WTC11 (cell line): ENCODE results near the gene IL21R. TPM values are rescaled to one million over a fixed set of nuclear protein-coding genes. Genes with fewer than 3 reads are reported as not detected.
"Not testable (repeated sequence)": the region's sequence is repeated elsewhere in the genome, so short reads cannot be mapped to it uniquely, and the experiment has no call there.

Source experiments
- ATAC-seq: fragments of 200-7000 bp; cut with Tn5 transposase; 2 replicates; pipeline ENCODE4 v1.10.0; 2021; ENCODE audit warnings: mild to moderate bottlenecking, moderate library complexity
- CTCF ChIA-PET: fragments of 300-600 bp; sonication (Branson Sonifier 250); formaldehyde crosslinking; loops from one replicate; lab custom pipeline; 2021; ENCODE audit warnings: antibody characterized with exemption; lab: Charles Lee
- POLR2A ChIA-PET: fragments of 350-600 bp; sonication (Branson Sonifier 250); formaldehyde crosslinking; loops from one replicate; lab custom pipeline; 2021; ENCODE audit warnings: antibody characterized with exemption; lab: Charles Lee
- DNase-seq: peaks from one replicate; pipeline ENCODE4 v3.0.0; 2021; ENCODE audit warnings: low spot score
- H3K27ac Mint-ChIP-seq: 2 replicates; pipeline ENCODE4 v1.8.0; 2021; ENCODE audit warnings: mixed read lengths
- H3K27me3 Mint-ChIP-seq: 2 replicates; pipeline ENCODE4 v1.8.0; 2021; ENCODE audit warnings: low read depth, mild to moderate bottlenecking, moderate library complexity, mixed read lengths
- H3K36me3 Mint-ChIP-seq: 2 replicates; pipeline ENCODE4 v1.8.0; 2021; ENCODE audit warnings: mixed read lengths
- H3K4me1 Mint-ChIP-seq: 2 replicates; pipeline ENCODE4 v1.8.0; 2022; ENCODE audit warnings: mixed read lengths
- H3K4me3 Mint-ChIP-seq: 2 replicates; pipeline ENCODE4 v1.8.0; 2021; ENCODE audit warnings: mild to moderate bottlenecking, moderate library complexity, mixed read lengths
- H3K9me3 Mint-ChIP-seq: 2 replicates; pipeline ENCODE4 v1.8.0; 2021; ENCODE audit warnings: mixed read lengths
- ATF1 ChIP-seq: sonication (generic); formaldehyde crosslinking; IDR thresholded peaks from 2 replicates; pipeline ENCODE4 v1.8.1; 2023; ENCODE audit warnings: mild to moderate bottlenecking, moderate library complexity, missing genetic modification reagents
- CBFB ChIP-seq: sonication (generic); formaldehyde crosslinking; IDR thresholded peaks from 2 replicates; pipeline ENCODE4 v1.8.1; 2022; ENCODE audit warnings: mild to moderate bottlenecking, low read depth, missing genetic modification reagents
- ETV6 ChIP-seq: sonication (generic); formaldehyde crosslinking; IDR thresholded peaks from 2 replicates; pipeline ENCODE4 v1.8.1; 2022; ENCODE audit warnings: mild to moderate bottlenecking, missing genetic modification reagents
- FOXP1 ChIP-seq: sonication (generic); formaldehyde crosslinking; IDR thresholded peaks from 2 replicates; pipeline ENCODE4 v1.8.0; 2022; ENCODE audit warnings: missing genetic modification reagents, mild to moderate bottlenecking, moderate library complexity, borderline replicate concordance
- GABPB1 ChIP-seq: sonication (generic); formaldehyde crosslinking; IDR thresholded peaks from 2 replicates; pipeline ENCODE4 v1.8.1; 2023; ENCODE audit warnings: mild to moderate bottlenecking, missing genetic modification reagents
- GRHL2 ChIP-seq: fragments of 250-450 bp; sonication (Bioruptor Pico); IDR thresholded peaks from 2 replicates; pipeline ENCODE4 v1.8.0; 2022; ENCODE audit warnings: mild to moderate bottlenecking, moderate library complexity; ENCODE audit not compliant: insufficient replicate concordance, severe bottlenecking
- GTF2I ChIP-seq: fragments of 250-450 bp; sonication (Bioruptor Pico); conservative IDR thresholded peaks from 2 replicates; pipeline ENCODE4 v1.4.0; 2021; ENCODE audit warnings: mild to moderate bottlenecking
- JAZF1 ChIP-seq: fragments of 250-450 bp; sonication (Bioruptor Pico); IDR thresholded peaks from 2 replicates; pipeline ENCODE4 v1.9.0; 2021; ENCODE audit warnings: moderate library complexity, mild to moderate bottlenecking, inconsistent platforms
- NR1H2 ChIP-seq: sonication (generic); formaldehyde crosslinking; IDR thresholded peaks from 2 replicates; pipeline ENCODE4 v1.9.0; 2021; ENCODE audit warnings: mild to moderate bottlenecking, moderate library complexity, missing genetic modification reagents
- RELA ChIP-seq: sonication (generic); formaldehyde crosslinking; IDR thresholded peaks from 2 replicates; pipeline ENCODE4 v1.8.1; 2022; ENCODE audit warnings: missing genetic modification reagents, mild to moderate bottlenecking, borderline replicate concordance
- RORB ChIP-seq: fragments of 250-450 bp; sonication (Bioruptor Pico); IDR thresholded peaks from 2 replicates; pipeline ENCODE4 v1.9.0; 2021; ENCODE audit warnings: mild to moderate bottlenecking
- SMAD4 ChIP-seq: sonication (generic); formaldehyde crosslinking; IDR thresholded peaks from 2 replicates; pipeline ENCODE4 v1.8.0; 2022; ENCODE audit warnings: mild to moderate bottlenecking, missing genetic modification reagents
- TCF7 ChIP-seq: sonication (generic); formaldehyde crosslinking; IDR thresholded peaks from 2 replicates; pipeline ENCODE4 v1.8.0; 2022; ENCODE audit warnings: mild to moderate bottlenecking, low read depth, missing genetic modification reagents, moderate library complexity
- TEAD1 ChIP-seq: sonication (generic); formaldehyde crosslinking; IDR thresholded peaks from 2 replicates; pipeline ENCODE4 v1.8.0; 2022; ENCODE audit warnings: mild to moderate bottlenecking, missing genetic modification reagents
- TEAD4 ChIP-seq: sonication (generic); formaldehyde crosslinking; IDR thresholded peaks from 2 replicates; pipeline ENCODE4 v1.8.0; 2022; ENCODE audit warnings: mild to moderate bottlenecking, missing genetic modification reagents
- ZNF232 ChIP-seq: sonication (generic); formaldehyde crosslinking; IDR thresholded peaks from 2 replicates; pipeline ENCODE4 v1.8.0; 2022; ENCODE audit warnings: mild to moderate bottlenecking, missing genetic modification reagents
- ZNF416 ChIP-seq: fragments of 250-450 bp; sonication (Bioruptor Pico); IDR thresholded peaks from 2 replicates; pipeline ENCODE4 v1.9.0; 2021; ENCODE audit warnings: mild to moderate bottlenecking, inconsistent platforms
- ZNF423 ChIP-seq: fragments of 250-450 bp; sonication (Bioruptor Pico); IDR thresholded peaks from 2 replicates; pipeline ENCODE4 v2.1.2; 2022; ENCODE audit warnings: mild to moderate bottlenecking, moderate library complexity
- total RNA-seq: library from RNA; stranded (reverse); gene quantifications from 3 replicates; pipeline ENCODE4 v1.2.3, GENCODE V29; 2021
- TF ChIP-seq, protein P1 (sequence below): sonication (generic); formaldehyde crosslinking; conservative IDR thresholded peaks from 2 replicates; pipeline ENCODE4 v1.8.1; 2022; ENCODE audit warnings: mild to moderate bottlenecking, missing genetic modification reagents
- TF ChIP-seq, protein P2 (sequence below): fragments of 250-450 bp; sonication (Bioruptor Pico); IDR thresholded peaks from 2 replicates; pipeline ENCODE4 v1.9.0; 2021; ENCODE audit warnings: mild to moderate bottlenecking, borderline replicate concordance

IL21R gene
- total RNA-seq, 1 experiment from 2014 or later, result 0.70 TPM

DNA sequence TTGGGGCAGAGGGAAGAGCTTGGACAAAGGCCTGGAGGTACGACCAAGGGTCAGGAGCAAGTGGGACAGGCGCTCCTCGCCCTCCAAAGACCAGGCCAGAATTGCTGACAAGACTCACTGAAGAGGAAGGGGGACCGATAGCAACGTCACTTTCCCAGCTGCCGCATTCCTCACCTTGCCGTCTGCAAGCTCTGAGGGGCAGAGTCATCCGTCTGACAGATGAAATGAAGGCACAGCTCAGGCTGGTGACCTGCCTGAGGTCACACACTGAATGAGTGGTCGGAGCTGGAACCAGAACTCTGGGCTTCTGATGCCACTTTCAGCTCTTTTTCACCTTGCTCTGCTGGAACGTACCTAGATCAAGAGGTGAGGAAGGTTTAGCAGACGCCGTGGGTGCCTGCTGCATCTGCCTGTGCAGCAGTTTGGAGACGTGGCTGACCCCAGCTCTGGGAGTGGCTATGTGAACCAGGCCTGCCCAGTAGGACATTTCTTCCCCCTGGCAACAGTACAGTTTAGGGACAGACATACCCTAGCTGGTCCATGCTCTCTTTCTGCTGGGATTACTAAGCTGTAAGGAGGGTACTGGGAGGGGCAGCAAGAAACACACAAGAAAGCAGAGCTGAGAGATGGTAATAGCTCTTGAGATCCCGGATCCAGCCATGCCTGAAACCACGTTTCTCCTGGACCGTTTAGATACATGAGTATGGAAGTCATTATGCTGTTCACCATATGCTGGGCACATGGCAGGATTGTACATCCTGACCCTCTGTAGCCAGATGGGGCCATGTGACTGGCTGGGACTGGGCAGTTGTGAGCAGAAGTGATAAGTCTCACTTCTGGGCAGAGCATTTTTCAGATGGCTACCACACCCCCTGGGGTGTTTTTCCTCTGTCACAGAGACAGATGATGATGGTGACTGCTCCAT is 50.9 kb downstream of the IL21R start:
- ATAC-seq (no peak), DNase-seq (no peak)
- H3K9me3 Mint-ChIP-seq, result peaks cover 6% of the 10 kb centered on the region
- no peaks in the 10 kb centered on the region for H3K36me3 Mint-ChIP-seq
- CTCF ChIA-PET, result interaction anchor here (0.7 to 2.4 kb wide), 4 partner anchors 63 to 338 kb away, joined by 3 to 13 read pairs (median 3); no protein-coding TSS in a partner anchor
- TF ChIP-seq RELA, result no peak
- H3K27me3 Mint-ChIP-seq, result no peaks in the 10 kb centered on the region; the same call in 1 of the 2 replicates
- H3K4me3 Mint-ChIP-seq, result no peak overlapping the region
- no peaks in the 10 kb centered on the region; the same call in 1 of the 2 replicates for H3K4me1 Mint-ChIP-seq
- POLR2A ChIA-PET, result no interaction called here
- no peak overlapping the region for H3K27ac Mint-ChIP-seq

DNA sequence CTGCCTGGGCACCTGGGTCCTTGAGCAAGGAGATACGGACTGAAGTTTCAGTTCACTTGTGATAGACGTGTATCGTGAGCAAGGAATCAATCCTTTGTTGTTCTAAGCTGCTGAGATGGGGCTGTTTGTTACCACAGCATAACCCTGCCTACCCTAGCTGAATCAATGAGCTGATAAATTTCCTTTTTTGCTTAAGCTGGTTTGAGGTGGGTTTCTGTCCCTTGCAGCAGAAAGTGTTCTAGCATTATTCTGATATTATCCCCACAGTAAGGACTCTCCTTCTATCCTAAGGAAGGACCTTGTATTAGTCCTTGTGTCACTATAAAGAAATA is 51.5 kb downstream of the IL21R start:
- Mint-ChIP-seq H3K36me3 (no peaks in the 10 kb centered on the region), H3K9me3 (peaks cover 6% of the 10 kb centered on the region), H3K4me3 (no peak overlapping the region), H3K27ac (no peak overlapping the region), H3K27me3 (no peaks in the 10 kb centered on the region; the same call in 1 of the 2 replicates), H3K4me1 (no peaks in the 10 kb centered on the region; the same call in 1 of the 2 replicates)
- ChIA-PET POLR2A (no interaction called here), CTCF (interaction anchor here (2.4 kb wide), 1 partner anchor 274 kb away, joined by 13 read pairs; no protein-coding TSS in a partner anchor)
- TF ChIP-seq RORB (CRISPR knock-in tag) (no peak), JAZF1 (CRISPR knock-in tag) (no peak), CBFB (CRISPR knock-in tag) (no peak), SMAD4 (CRISPR knock-in tag) (no peak), GRHL2 (no peak), ZNF232 (CRISPR knock-in tag) (no peak), ATF1 (CRISPR knock-in tag) (no peak), NR1H2 (CRISPR knock-in tag) (no peak), TCF7 (CRISPR knock-in tag) (no peak), GTF2I (CRISPR knock-in tag) (no peak), ETV6 (CRISPR knock-in tag) (no peak), ZNF416 (CRISPR knock-in tag) (no peak)
- TF ChIP-seq, protein P1, sequence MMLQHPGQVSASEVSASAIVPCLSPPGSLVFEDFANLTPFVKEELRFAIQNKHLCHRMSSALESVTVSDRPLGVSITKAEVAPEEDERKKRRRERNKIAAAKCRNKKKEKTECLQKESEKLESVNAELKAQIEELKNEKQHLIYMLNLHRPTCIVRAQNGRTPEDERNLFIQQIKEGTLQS (CRISPR knock-in tag), result no peak
- DNase-seq (no peak), ATAC-seq (no peak)

DNA sequence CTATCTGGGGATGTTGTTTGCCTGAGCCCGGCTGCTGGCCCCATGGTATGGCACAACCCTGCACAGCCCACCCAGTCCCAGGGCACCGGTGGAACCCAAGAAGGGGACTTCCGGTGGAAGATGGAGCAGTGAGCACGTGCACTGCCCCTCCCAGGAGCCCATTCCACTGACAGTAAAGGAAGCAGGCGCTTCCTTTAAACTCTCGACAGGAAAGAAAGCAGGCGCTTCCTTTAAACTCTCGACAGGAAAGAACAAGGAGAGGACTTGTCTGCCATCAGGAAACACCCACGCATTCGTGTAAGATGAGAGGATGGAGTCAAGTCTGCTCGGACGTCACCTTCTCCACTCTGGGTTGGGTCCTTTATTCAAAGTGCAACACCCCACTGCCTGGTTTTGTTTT is 53.7 kb downstream of the IL21R start:
- H3K4me1 Mint-ChIP-seq, result no peaks in the 10 kb centered on the region; the same call in 1 of the 2 replicates
- no peak overlapping the region for H3K4me3 Mint-ChIP-seq
- ATAC-seq (no peak), DNase-seq (no peak)
- no peaks in the 10 kb centered on the region; the same call in 1 of the 2 replicates for H3K27me3 Mint-ChIP-seq
- no peak overlapping the region for H3K27ac Mint-ChIP-seq
- TF ChIP-seq TEAD1 (CRISPR knock-in tag) (no peak), GABPB1 (CRISPR knock-in tag) (no peak), ZNF423 (CRISPR knock-in tag) (no peak), TEAD4 (CRISPR knock-in tag) (no peak), FOXP1 (CRISPR knock-in tag) (no peak), RELA (no peak)
- TF ChIP-seq, protein P2, sequence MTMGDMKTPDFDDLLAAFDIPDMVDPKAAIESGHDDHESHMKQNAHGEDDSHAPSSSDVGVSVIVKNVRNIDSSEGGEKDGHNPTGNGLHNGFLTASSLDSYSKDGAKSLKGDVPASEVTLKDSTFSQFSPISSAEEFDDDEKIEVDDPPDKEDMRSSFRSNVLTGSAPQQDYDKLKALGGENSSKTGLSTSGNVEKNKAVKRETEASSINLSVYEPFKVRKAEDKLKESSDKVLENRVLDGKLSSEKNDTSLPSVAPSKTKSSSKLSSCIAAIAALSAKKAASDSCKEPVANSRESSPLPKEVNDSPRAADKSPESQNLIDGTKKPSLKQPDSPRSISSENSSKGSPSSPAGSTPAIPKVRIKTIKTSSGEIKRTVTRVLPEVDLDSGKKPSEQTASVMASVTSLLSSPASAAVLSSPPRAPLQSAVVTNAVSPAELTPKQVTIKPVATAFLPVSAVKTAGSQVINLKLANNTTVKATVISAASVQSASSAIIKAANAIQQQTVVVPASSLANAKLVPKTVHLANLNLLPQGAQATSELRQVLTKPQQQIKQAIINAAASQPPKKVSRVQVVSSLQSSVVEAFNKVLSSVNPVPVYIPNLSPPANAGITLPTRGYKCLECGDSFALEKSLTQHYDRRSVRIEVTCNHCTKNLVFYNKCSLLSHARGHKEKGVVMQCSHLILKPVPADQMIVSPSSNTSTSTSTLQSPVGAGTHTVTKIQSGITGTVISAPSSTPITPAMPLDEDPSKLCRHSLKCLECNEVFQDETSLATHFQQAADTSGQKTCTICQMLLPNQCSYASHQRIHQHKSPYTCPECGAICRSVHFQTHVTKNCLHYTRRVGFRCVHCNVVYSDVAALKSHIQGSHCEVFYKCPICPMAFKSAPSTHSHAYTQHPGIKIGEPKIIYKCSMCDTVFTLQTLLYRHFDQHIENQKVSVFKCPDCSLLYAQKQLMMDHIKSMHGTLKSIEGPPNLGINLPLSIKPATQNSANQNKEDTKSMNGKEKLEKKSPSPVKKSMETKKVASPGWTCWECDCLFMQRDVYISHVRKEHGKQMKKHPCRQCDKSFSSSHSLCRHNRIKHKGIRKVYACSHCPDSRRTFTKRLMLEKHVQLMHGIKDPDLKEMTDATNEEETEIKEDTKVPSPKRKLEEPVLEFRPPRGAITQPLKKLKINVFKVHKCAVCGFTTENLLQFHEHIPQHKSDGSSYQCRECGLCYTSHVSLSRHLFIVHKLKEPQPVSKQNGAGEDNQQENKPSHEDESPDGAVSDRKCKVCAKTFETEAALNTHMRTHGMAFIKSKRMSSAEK, result no peak
- H3K9me3 Mint-ChIP-seq, result peaks cover 6% of the 10 kb centered on the region
- ChIA-PET POLR2A (no interaction called here), CTCF (interaction anchor here (0.6 to 1.1 kb wide), 4 partner anchors 10 to 274 kb away, joined by 3 to 5 read pairs (median 4); no protein-coding TSS in a partner anchor)
- 0 out of 2 replicates have a peak, but pooled peaks cover 5% of the 10 kb centered on the region for H3K36me3 Mint-ChIP-seq

DNA sequence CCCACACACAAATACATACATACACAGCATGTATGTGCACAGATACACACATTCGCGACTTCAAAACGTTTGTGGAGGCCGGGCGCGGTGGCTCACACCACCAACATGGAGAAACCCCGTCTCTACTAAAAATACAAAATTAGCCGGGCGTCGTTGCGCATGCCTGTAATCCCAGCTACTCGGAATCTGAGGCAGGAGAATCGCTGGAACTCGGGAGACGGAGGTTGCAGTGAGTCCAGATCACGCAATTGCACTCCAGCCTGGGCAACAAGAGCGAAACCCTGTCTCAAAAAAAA is 55.6 kb downstream of the IL21R start:
- H3K4me1 Mint-ChIP-seq, CTCF ChIA-PET, ATAC-seq, H3K27me3 Mint-ChIP-seq, H3K9me3 Mint-ChIP-seq, H3K4me3 Mint-ChIP-seq, H3K27ac Mint-ChIP-seq, H3K36me3 Mint-ChIP-seq, DNase-seq, POLR2A ChIA-PET: not testable (repeated sequence)
